Endothelial cell (in vitro differentiated cells): ENCODE results near the gene PCDHB4. TPM values are rescaled to one million over a fixed set of nuclear protein-coding genes. Genes with fewer than 3 reads are reported as not detected.
"Not testable (repeated sequence)": the region's sequence is repeated elsewhere in the genome, so short reads cannot be mapped to it uniquely, and the experiment has no call there.

Source experiments
- DNase-seq: peaks from one replicate; pipeline ENCODE4 v3.0.0; 2021; ENCODE audit warnings: low spot score
- H3K27ac Mint-ChIP-seq: one replicate; pipeline ENCODE4 v1.8.0; 2021; ENCODE audit warnings: mixed read lengths, inconsistent platforms; ENCODE audit not compliant: unreplicated experiment
- H3K27me3 Mint-ChIP-seq: one replicate; pipeline ENCODE4 v1.8.0; 2021; ENCODE audit warnings: mild to moderate bottlenecking, moderate library complexity, mixed read lengths, inconsistent platforms; ENCODE audit not compliant: unreplicated experiment
- H3K36me3 Mint-ChIP-seq: one replicate; pipeline ENCODE4 v1.8.0; 2021; ENCODE audit warnings: mild to moderate bottlenecking, low read depth, mixed read lengths, inconsistent platforms; ENCODE audit not compliant: unreplicated experiment
- H3K4me1 Mint-ChIP-seq: one replicate; pipeline ENCODE4 v1.8.0; 2021; ENCODE audit warnings: mild to moderate bottlenecking, mixed read lengths, inconsistent platforms; ENCODE audit not compliant: unreplicated experiment
- H3K4me3 Mint-ChIP-seq: one replicate; pipeline ENCODE4 v1.8.0; 2021; ENCODE audit warnings: mild to moderate bottlenecking, mixed read lengths, inconsistent platforms; ENCODE audit not compliant: unreplicated experiment
- H3K9me3 Mint-ChIP-seq: one replicate; pipeline ENCODE4 v1.8.0; 2021; ENCODE audit warnings: mixed read lengths, inconsistent platforms; ENCODE audit not compliant: unreplicated experiment
- CTCF ChIP-seq: fragments of 200-600 bp; sonication (generic); IDR thresholded peaks from one replicate; pipeline ENCODE4 v1.5.0; 2021; ENCODE audit warnings: antibody characterized with exemption; ENCODE audit not compliant: unreplicated experiment
- total RNA-seq: library from RNA; stranded (reverse); fragmentation: NEBNext Ultra II Directional; extraction: Animal tissue kit (Norgen Biotek cat#: 25700); gene quantifications from one replicate; pipeline ENCODE4 v1.2.1, GENCODE V29; 2021; ENCODE audit not compliant: unreplicated experiment

The PCDHB4 gene
- total RNA-seq, 1 donor from 2014 or later: 2.3 TPM

GRCh38 chr5:141095263-141095641, 26.4 kb upstream of the PCDHB4 start:
- Mint-ChIP-seq H3K27me3 (peaks cover 12% of the 10 kb centered on the region), H3K36me3 (peaks cover 31% of the 10 kb centered on the region), H3K27ac (peak overlapping the region; percentile 92), H3K9me3 (peaks cover 2% of the 10 kb centered on the region), H3K4me1 (peaks cover 15% of the 10 kb centered on the region), H3K4me3 (peak overlapping the region; percentile 99)
- DNase-seq: no peak
- TF ChIP-seq CTCF: no peak

- not testable (repeated sequence) for H3K9me3 Mint-ChIP-seq, H3K27ac Mint-ChIP-seq, DNase-seq
- peaks cover 15% of the 10 kb centered on the region for H3K27me3 Mint-ChIP-seq
- peaks cover 16% of the 10 kb centered on the region for H3K4me1 Mint-ChIP-seq
- peak overlapping the region; percentile 99 for H3K4me3 Mint-ChIP-seq
- peaks cover 39% of the 10 kb centered on the region for H3K36me3 Mint-ChIP-seq
Measured at GRCh38 chr5:141096181-141096580, 25.4 kb upstream of the PCDHB4 start.

- not testable (repeated sequence) for DNase-seq, H3K27ac Mint-ChIP-seq, H3K9me3 Mint-ChIP-seq
- peaks cover 43% of the 10 kb centered on the region for H3K36me3 Mint-ChIP-seq
- peaks cover 15% of the 10 kb centered on the region for H3K27me3 Mint-ChIP-seq
- peak overlapping the region; percentile 74 for H3K4me3 Mint-ChIP-seq
- peaks cover 16% of the 10 kb centered on the region for H3K4me1 Mint-ChIP-seq
Measured at GRCh38 chr5:141096586-141096985, 25.0 kb upstream of the PCDHB4 start.

- Mint-ChIP-seq H3K36me3 (peaks cover 44% of the 10 kb centered on the region), H3K4me3 (peak within 1 kb of the TSS; percentile 84)
Measured at GRCh38 chr5:141100243-141100805, 21.3 kb upstream of the PCDHB4 start, which contains the start of gene PCDHB3. TSS of gene PCDHB3 (plus strand) at chr5:141100473. CDS start at chr5:141100650, 177 bp downstream.

GRCh38 chr5:141101059-141101458, 20.6 kb upstream of the PCDHB4 start:
- H3K27ac Mint-ChIP-seq: no peak overlapping the region
- no peak for TF ChIP-seq CTCF
- peak overlapping the region; percentile 73 for H3K4me3 Mint-ChIP-seq
- peaks cover 4% of the 10 kb centered on the region for H3K9me3 Mint-ChIP-seq
- DNase-seq: no peak
- H3K36me3 Mint-ChIP-seq: peaks cover 36% of the 10 kb centered on the region
- peaks cover 10% of the 10 kb centered on the region for H3K4me1 Mint-ChIP-seq
- peaks cover 3% of the 10 kb centered on the region for H3K27me3 Mint-ChIP-seq

More at GRCh38 chr5:141100243-141100805, 21.3 kb upstream of the PCDHB4 start, which contains the start of gene PCDHB3:
- DNase-seq: peak; percentile 66
- Mint-ChIP-seq H3K27ac (peak within 1 kb of the TSS; percentile 88), H3K4me1 (peaks cover 13% of the 10 kb centered on the region), H3K27me3 (peaks cover 4% of the 10 kb centered on the region), H3K9me3 (peaks cover 4% of the 10 kb centered on the region)
- peak; percentile 83 for TF ChIP-seq CTCF

- not testable (repeated sequence) for H3K9me3 Mint-ChIP-seq, H3K27ac Mint-ChIP-seq, H3K27me3 Mint-ChIP-seq, H3K4me1 Mint-ChIP-seq, DNase-seq
- Mint-ChIP-seq H3K36me3 (peaks cover 34% of the 10 kb centered on the region), H3K4me3 (peak overlapping the region; percentile 65)
Measured at GRCh38 chr5:141102070-141102469, 19.5 kb upstream of the PCDHB4 start.

GRCh38 chr5:141102471-141102870, 19.1 kb upstream of the PCDHB4 start:
- H3K9me3 Mint-ChIP-seq, H3K4me3 Mint-ChIP-seq, DNase-seq, H3K27ac Mint-ChIP-seq, H3K27me3 Mint-ChIP-seq, H3K4me1 Mint-ChIP-seq: not testable (repeated sequence)
- H3K36me3 Mint-ChIP-seq: peaks cover 30% of the 10 kb centered on the region
